ENCODE data around the gene C11orf54. TPM values are rescaled to one million over a fixed set of nuclear protein-coding genes. Genes with fewer than 3 reads are reported as not detected.

Gene C11orf54
- total RNA-seq, result 48.0 TPM

GRCh38 chr11:93741094-93741881 is at the start of gene C11orf54, which contains the start of gene TAF1D:
C11orf54 (plus strand) TSS chr11:93741672; CDS start chr11:93747394, 5,722 bp downstream.
TAF1D (minus strand) TSS chr11:93741495; CDS start chr11:93739304, 2,191 bp downstream.
- DNase-seq, result peak; percentile 99

- no peak for DNase-seq
These were observed 47.4 kb upstream of the C11orf54 start for GRCh38 chr11:93694109-93694508.

GRCh38 chr11:93694557-93694956 is 46.9 kb upstream of the C11orf54 start:
- DNase-seq, result no peak

GRCh38 chr11:93697611-93698010 is 43.9 kb upstream of the C11orf54 start:
- DNase-seq, result no peak

GRCh38 chr11:93700830-93701229 is 40.6 kb upstream of the C11orf54 start:
- DNase-seq, result no peak

GRCh38 chr11:93704237-93704636 is 37.2 kb upstream of the C11orf54 start:
- no peak for DNase-seq

- DNase-seq, result no peak
These were observed 31.2 kb upstream of the C11orf54 start for GRCh38 chr11:93710239-93710638.

GRCh38 chr11:93712678-93713077 is 28.8 kb upstream of the C11orf54 start:
- no peak for DNase-seq

- DNase-seq, result no peak
These were observed 25.6 kb upstream of the C11orf54 start for GRCh38 chr11:93715797-93716396.

- no peak for DNase-seq
These were observed 24.0 kb upstream of the C11orf54 start for GRCh38 chr11:93717501-93717900.

- DNase-seq, result no peak
These were observed 23.4 kb upstream of the C11orf54 start for GRCh38 chr11:93718057-93718563.

- DNase-seq, result no peak
These were observed 22.2 kb upstream of the C11orf54 start for GRCh38 chr11:93719310-93719709.

- DNase-seq, result no peak
These were observed 20.9 kb upstream of the C11orf54 start for GRCh38 chr11:93720522-93720921.

GRCh38 chr11:93724089-93724488 is 17.4 kb upstream of the C11orf54 start:
- DNase-seq, result no peak

- DNase-seq, result no peak
These were observed 13.3 kb upstream of the C11orf54 start for GRCh38 chr11:93727985-93728791.

- no peak for DNase-seq
These were observed 12.7 kb upstream of the C11orf54 start for GRCh38 chr11:93728792-93729128.

- DNase-seq, result no peak
These were observed 12.3 kb upstream of the C11orf54 start for GRCh38 chr11:93729129-93729616.

GRCh38 chr11:93730108-93731107 is 11.1 kb upstream of the C11orf54 start:
- DNase-seq, result no peak

- no peak for DNase-seq
These were observed 9.1 kb upstream of the C11orf54 start for GRCh38 chr11:93732237-93732892.

GRCh38 chr11:93733474-93733873 is 8.0 kb upstream of the C11orf54 start:
- DNase-seq, result no peak
